CMK (cell line): Measurements from ENCODE around the gene SLC26A4.

Experiments used
- DNase-seq: peaks from one replicate; pipeline ENCODE4 v3.0.0-alpha.2; 2010; ENCODE audit warnings: low read depth

The SLC26A4 gene

GRCh38 chr7:107751113-107751512, 90.5 kb downstream of the SLC26A4 start:
- no peak for DNase-seq

GRCh38 chr7:107754642-107755041, 94.0 kb downstream of the SLC26A4 start:
- no peak for DNase-seq

GRCh38 chr7:107758667-107759066, 98.0 kb downstream of the SLC26A4 start:
- DNase-seq = no peak

DNA sequence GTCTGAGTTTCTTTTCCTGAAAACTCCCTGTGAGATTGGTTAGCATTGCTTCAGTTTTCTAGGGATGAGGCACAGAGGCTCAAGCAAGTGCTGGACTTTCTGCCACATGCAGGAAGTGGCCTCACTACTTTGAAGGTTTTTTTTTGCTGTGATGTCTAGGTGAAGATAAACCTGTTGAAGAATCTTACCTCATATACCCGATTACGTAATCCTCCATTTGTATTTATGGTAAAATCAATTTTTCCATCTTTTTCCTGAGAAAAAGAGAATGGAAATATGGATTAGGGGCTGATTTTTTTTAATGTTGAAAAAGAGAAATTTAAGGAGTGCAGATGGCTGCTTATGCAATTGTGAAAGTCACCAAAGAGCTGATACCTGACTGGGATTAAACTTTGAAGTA, 106.8 kb downstream of the SLC26A4 start:
- DNase-seq = no peak
